Common myeloid progenitor, CD34-positive (primary cell): ENCODE measurements around the gene MCC.

Experiments used
- CTCF ChIA-PET: fragments of 350-600 bp; sonication (Branson Sonifier 250); formaldehyde crosslinking; loops from one replicate; lab custom pipeline; 2021; ENCODE audit warnings: antibody characterized with exemption; lab: Charles Lee
- POLR2A ChIA-PET: fragments of 350-600 bp; sonication (Branson Sonifier 250); formaldehyde crosslinking; loops from one replicate; lab custom pipeline; 2021; ENCODE audit warnings: antibody characterized with exemption; lab: Charles Lee
- DNase-seq, 3 donors: peaks; one replicate each; pipeline versions ENCODE4 v3.0.0 to v3.0.0-alpha.2; 2013
- H3K27ac ChIP-seq, 2 experiments: 1 replicate in 1 of 2; 2 replicates in 1 of 2; pipeline ENCODE4 v1.7.0; 2013; ENCODE audit warnings: inconsistent platforms in 2 of 2, low read length in 2 of 2, mild to moderate bottlenecking in 2 of 2, low read depth in 1 of 2, moderate library complexity in 1 of 2; ENCODE audit not compliant: severe bottlenecking in 2 of 2, insufficient read depth in 1 of 2, poor library complexity in 1 of 2
- H3K27me3 ChIP-seq, 5 experiments: replicated peaks in 2 of 5; 1 replicate in 3 of 5; 2 replicates in 2 of 5; pipeline versions ENCODE4 v1.6.1 to v1.7.0; 2013; ENCODE audit warnings: low read length in 4 of 5, mild to moderate bottlenecking in 2 of 5, moderate library complexity in 2 of 5, inconsistent platforms in 1 of 5; ENCODE audit not compliant: insufficient read depth in 5 of 5, control insufficient read depth in 4 of 5
- H3K36me3 ChIP-seq, 4 experiments: 1 replicate in 2 of 4; 2 replicates in 2 of 4; pipeline versions ENCODE4 v1.6.1 to v1.7.0; 2013; ENCODE audit warnings: low read length in 3 of 4, control low read depth in 1 of 4, mild to moderate bottlenecking in 1 of 4; ENCODE audit not compliant: control insufficient read depth in 4 of 4, insufficient read depth in 4 of 4
- H3K4me1 ChIP-seq, 4 experiments: 1 replicate in 3 of 4; 2 replicates in 1 of 4; pipeline versions ENCODE4 v1.6.1 to v1.7.1; 2013; ENCODE audit warnings: low read length in 3 of 4, mild to moderate bottlenecking in 3 of 4, control low read depth in 1 of 4, inconsistent platforms in 1 of 4, moderate library complexity in 1 of 4; ENCODE audit not compliant: control insufficient read depth in 4 of 4, insufficient read depth in 4 of 4; ENCODE audit errors: control extremely low read depth in 1 of 4
- H3K4me3 ChIP-seq, 7 experiments: 1 replicate in 4 of 7; 2 replicates in 3 of 7; pipeline versions ENCODE4 v1.5.1 to v1.7.0; 2013; ENCODE audit warnings: mild to moderate bottlenecking in 7 of 7, low read length in 6 of 7, moderate library complexity in 6 of 7, inconsistent platforms in 2 of 7, low read depth in 2 of 7, control low read depth in 1 of 7; ENCODE audit not compliant: insufficient read depth in 4 of 7, control insufficient read depth in 1 of 7; ENCODE audit errors: extremely low read depth in 1 of 7
- H3K9me3 ChIP-seq, 5 experiments: 1 replicate in 4 of 5; 2 replicates in 1 of 5; pipeline versions ENCODE4 v1.6.1 to v1.7.1; 2013; ENCODE audit warnings: low read length in 4 of 5, mild to moderate bottlenecking in 2 of 5, inconsistent platforms in 1 of 5, low read depth in 1 of 5, moderate library complexity in 1 of 5; ENCODE audit not compliant: control insufficient read depth in 4 of 5, insufficient read depth in 2 of 5; ENCODE audit errors: control extremely low read depth in 1 of 5
- WGBS: methylation state at CpG from one replicate; pipeline ENCODE4 v1.1.5; 2013; ENCODE audit not compliant: insufficient coverage; 5-methylcytosine and 5-hydroxymethylcytosine counted together

MCC gene

DNA sequence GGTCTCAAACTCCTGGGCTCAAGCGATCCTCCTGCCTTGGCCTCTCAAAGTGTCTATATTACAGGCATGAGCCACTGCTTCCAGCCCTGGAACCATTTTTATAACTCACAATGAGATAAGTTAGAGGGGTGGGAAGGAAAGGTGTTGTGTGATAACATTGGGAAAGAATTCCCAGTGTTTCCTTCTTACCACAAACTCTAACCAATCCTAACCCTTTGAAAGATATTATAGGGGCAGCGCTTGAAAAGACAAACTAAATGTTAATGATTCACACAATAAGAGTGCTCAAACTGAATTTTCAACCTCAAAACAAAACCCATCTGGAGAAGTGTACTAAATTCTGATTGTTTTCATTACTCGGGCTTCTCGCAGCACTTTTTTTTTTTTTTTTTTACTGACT, 163.2 kb downstream of the MCC start:
- Histone ChIP-seq H3K27me3 (no peaks in the 10 kb centered on the region), H3K36me3 (no peaks in the 10 kb centered on the region), H3K9me3 (no peaks in the 10 kb centered on the region), H3K27ac (no peak overlapping the region), H3K4me1 (peaks cover 0 to 7% (median 0%) of the 10 kb centered on the region in 4 experiments), H3K4me3 (no peak overlapping the region)
- 71% methylated on average over 2 of the region's 4 CpGs for WGBS
- POLR2A ChIA-PET, result no interaction called here
- no peak for DNase-seq
- CTCF ChIA-PET, result interaction anchor here (0.6 kb wide), 1 partner anchor 279 kb away, joined by 3 read pairs; no protein-coding TSS in a partner anchor

- DNase-seq, result no peak
- H3K4me1 ChIP-seq, result peaks cover 0 to 6% (median 0%) of the 10 kb centered on the region in 4 experiments
- no peak overlapping the region for H3K4me3 ChIP-seq
- H3K27me3 ChIP-seq, result no peaks in the 10 kb centered on the region
- no peaks in the 10 kb centered on the region for H3K9me3 ChIP-seq
- 38% methylated on average over 2 of the region's 2 CpGs for WGBS
- ChIA-PET POLR2A (no interaction called here), CTCF (interaction anchor here (1.2 to 2.0 kb wide), 3 partner anchors 9 to 15 kb away, joined by 4 to 5 read pairs (median 4); no protein-coding TSS in a partner anchor)
- H3K27ac ChIP-seq, result no peak overlapping the region
- no peaks in the 10 kb centered on the region for H3K36me3 ChIP-seq
Measured at GRCh38 chr5:113321276-113321675, 167.0 kb downstream of the MCC start.

- Histone ChIP-seq H3K27me3 (no peaks in the 10 kb centered on the region), H3K36me3 (no peaks in the 10 kb centered on the region), H3K4me1 (peaks cover 0 to 6% (median 0%) of the 10 kb centered on the region in 4 experiments), H3K4me3 (no peak overlapping the region), H3K9me3 (no peaks in the 10 kb centered on the region), H3K27ac (no peak overlapping the region)
- DNase-seq, result peak; percentile 19 to 75 (median 54)
- ChIA-PET CTCF (interaction anchor here (1.2 kb wide), 1 partner anchor 16 kb away, joined by 4 read pairs; no protein-coding TSS in a partner anchor), POLR2A (interaction anchor here (0.7 kb wide), 2 partner anchors 73 to 132 kb away, joined by 3 to 5 read pairs; no protein-coding TSS in a partner anchor)
Measured at GRCh38 chr5:113320273-113320780, 167.9 kb downstream of the MCC start.

DNA sequence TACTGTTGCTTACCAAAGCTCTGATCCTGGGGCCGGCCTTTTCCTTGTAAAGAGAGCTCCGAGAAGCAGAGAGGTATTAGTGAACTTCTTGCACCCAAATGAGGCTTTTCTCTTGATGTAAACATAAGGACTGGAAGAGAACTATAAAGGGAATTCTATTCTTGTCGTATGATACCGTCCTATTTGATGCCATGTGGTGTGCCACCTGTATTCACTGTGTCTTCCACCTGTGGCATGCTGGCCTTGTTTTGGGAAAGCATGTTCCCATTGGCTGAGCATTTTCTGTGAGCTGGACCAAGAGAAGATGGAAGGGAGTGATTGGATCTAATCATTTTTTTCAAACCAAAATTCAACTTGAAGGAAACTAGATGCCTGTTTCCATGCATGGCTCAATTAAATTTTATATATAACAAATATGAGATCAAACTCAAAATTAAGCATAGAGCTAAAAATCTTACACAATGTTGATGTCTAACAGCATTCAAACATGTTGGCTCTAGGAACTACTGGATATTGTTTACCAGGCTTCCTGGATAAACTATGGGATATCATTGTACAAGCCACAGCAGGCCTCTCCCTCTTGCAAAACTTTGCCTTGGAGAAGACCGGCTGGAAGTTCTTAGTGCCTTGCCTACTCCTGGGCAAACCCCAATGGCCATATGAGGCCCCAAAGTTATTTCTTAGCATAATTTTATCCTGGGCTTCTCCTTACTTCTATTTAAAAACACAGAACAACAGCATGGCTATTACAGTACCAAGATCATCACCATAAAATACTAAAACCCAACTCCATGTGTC, 168.8 kb downstream of the MCC start:
- Histone ChIP-seq H3K9me3 (no peaks in the 10 kb centered on the region), H3K4me3 (no peak overlapping the region), H3K27ac (no peak overlapping the region), H3K4me1 (peaks cover 0 to 6% (median 0%) of the 10 kb centered on the region in 4 experiments), H3K36me3 (no peaks in the 10 kb centered on the region), H3K27me3 (no peaks in the 10 kb centered on the region)
- WGBS, result 95% methylated on average over 4 of the region's 5 CpGs
- no peak for DNase-seq
- POLR2A ChIA-PET, result interaction anchor here (0.6 to 0.7 kb wide), 2 partner anchors 131 to 214 kb away, joined by 3 to 5 read pairs; no protein-coding TSS in a partner anchor
- CTCF ChIA-PET, result interaction anchor here (1.2 kb wide), 1 partner anchor 65 kb away, joined by 3 read pairs; no protein-coding TSS in a partner anchor

GRCh38 chr5:113317636-113318035, 170.6 kb downstream of the MCC start:
- WGBS, result no CpG with 5 or more reads among the region's 2 CpGs
- no peak for DNase-seq
- no peaks in the 10 kb centered on the region for H3K36me3 ChIP-seq
- no peaks in the 10 kb centered on the region for H3K9me3 ChIP-seq
- peaks cover 0 to 6% (median 0%) of the 10 kb centered on the region in 4 experiments for H3K4me1 ChIP-seq
- ChIA-PET CTCF (interaction anchor here (0.9 kb wide), 1 partner anchor 14 kb away, joined by 3 read pairs; no protein-coding TSS in a partner anchor), POLR2A (no interaction called here)
- no peak overlapping the region for H3K4me3 ChIP-seq
- H3K27me3 ChIP-seq, result no peaks in the 10 kb centered on the region
- H3K27ac ChIP-seq, result no peak overlapping the region

DNA sequence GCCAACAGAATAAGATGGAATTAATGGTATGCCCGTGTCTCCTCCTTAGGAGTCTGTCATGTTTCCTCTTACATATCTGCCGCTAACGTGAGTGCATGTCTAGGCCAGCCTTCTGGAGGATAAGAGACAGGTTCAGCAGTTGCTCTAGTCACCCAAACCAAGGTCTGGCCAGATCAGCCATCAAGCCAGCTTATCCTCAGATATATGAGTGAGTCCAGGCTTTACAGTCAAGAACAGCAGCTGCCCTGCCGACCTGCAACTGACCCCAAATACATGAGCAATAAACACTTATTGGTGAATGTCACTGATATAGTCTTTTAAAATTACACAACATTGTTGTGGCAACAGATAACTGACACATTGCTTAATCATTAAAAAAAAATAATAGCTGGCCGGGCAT, 177.0 kb downstream of the MCC start:
- DNase-seq, result no peak
- Histone ChIP-seq H3K36me3 (no peaks in the 10 kb centered on the region), H3K4me1 (no peaks in the 10 kb centered on the region), H3K9me3 (peaks cover 0 to 6% (median 0%) of the 10 kb centered on the region in 5 experiments), H3K4me3 (no peak overlapping the region), H3K27ac (no peak overlapping the region), H3K27me3 (peaks cover 0 to 4% (median 0%) of the 10 kb centered on the region in 5 experiments)
- ChIA-PET POLR2A (no interaction called here), CTCF (interaction anchor here (1.3 kb wide), 1 partner anchor 24 kb away, joined by 3 read pairs; no protein-coding TSS in a partner anchor)
- WGBS, result 96% methylated on average over 3 of the region's 5 CpGs

DNA sequence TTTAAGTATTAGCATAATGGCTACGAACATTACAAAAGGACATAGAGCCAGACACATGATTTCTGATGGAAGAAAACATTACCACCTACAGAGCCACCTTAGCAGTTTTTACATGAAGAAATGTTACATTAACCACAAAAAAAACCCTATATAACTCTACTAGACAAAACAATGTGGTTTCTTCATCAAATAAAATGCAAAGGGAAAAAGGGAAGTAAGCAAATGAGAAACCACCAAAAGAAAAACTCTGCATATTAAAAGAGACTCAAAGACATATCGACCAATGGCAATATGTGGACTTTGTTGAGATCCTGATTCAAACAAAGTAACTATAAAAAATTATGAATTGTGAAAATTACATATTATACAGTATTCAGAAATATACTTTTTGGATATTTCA, 186.1 kb downstream of the MCC start:
- H3K4me3 ChIP-seq, result no peak overlapping the region
- no CpG with 5 or more reads among the region's 2 CpGs for WGBS
- H3K36me3 ChIP-seq, result no peaks in the 10 kb centered on the region
- ChIA-PET POLR2A (no interaction called here), CTCF (no interaction called here)
- no peak overlapping the region for H3K27ac ChIP-seq
- peak in 2 of 3 donors; percentile 58 to 60 for DNase-seq
- H3K27me3 ChIP-seq, result peaks cover 3 to 48% (median 14%) of the 10 kb centered on the region in 5 experiments
- peaks cover 0 to 2% (median 0%) of the 10 kb centered on the region in 5 experiments for H3K9me3 ChIP-seq
- H3K4me1 ChIP-seq, result no peaks in the 10 kb centered on the region
